Measurements from ENCODE around the gene NBPF3.

DNA sequence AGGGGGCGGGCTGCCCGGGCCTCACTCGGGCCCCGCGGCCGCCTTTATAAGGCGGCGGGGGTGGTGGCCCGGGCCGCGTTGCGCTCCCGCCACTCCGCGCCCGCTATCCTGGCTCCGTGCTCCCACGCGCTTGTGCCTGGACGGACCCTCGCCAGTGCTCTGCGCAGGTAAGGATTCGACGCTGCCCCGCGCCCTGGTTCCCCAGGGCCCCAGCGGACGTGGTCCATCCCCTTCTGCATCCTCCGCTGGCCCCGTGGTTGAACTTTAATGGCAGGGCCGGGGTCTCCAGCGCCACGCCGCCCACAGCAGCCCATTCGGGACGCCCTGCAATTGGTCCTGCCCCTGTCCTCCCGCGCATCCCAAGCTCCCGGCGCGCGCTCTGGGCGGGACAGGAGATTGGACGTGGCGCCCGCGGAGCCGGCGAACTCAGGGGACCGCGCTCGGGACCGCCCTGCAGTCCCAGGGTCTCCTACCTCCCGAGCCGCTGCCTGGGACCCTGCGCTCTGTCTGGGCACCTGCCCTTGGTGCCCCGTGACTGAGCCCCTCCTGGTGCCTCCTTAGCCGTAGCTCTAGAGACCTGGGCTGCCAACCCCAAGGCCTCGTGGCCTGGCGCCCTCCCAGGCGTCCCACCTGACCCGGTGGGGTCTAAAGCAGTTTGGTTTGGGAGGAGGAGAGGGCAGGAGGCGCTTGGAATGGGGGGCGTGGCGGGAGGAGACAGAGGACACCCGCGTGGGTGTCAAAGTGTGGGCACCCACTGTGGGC, 69.6 kb downstream of the NBPF3 start, which contains the start of gene ALPL:
- TF ChIP-seq EZH2 (optimal IDR thresholded peaks at IDR 0.05; ENCODE audit: low read depth, low read length) (no peak), EZH2phosphoT487 (IDR thresholded peaks at IDR 0.05; ENCODE audit: low read length) (no peak)
- TF ChIP-seq, protein P1, sequence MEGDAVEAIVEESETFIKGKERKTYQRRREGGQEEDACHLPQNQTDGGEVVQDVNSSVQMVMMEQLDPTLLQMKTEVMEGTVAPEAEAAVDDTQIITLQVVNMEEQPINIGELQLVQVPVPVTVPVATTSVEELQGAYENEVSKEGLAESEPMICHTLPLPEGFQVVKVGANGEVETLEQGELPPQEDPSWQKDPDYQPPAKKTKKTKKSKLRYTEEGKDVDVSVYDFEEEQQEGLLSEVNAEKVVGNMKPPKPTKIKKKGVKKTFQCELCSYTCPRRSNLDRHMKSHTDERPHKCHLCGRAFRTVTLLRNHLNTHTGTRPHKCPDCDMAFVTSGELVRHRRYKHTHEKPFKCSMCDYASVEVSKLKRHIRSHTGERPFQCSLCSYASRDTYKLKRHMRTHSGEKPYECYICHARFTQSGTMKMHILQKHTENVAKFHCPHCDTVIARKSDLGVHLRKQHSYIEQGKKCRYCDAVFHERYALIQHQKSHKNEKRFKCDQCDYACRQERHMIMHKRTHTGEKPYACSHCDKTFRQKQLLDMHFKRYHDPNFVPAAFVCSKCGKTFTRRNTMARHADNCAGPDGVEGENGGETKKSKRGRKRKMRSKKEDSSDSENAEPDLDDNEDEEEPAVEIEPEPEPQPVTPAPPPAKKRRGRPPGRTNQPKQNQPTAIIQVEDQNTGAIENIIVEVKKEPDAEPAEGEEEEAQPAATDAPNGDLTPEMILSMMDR (IDR thresholded peaks at IDR 0.05; ENCODE audit: low read length): no peak
